ENCODE data around the gene CSF3R. TPM values are rescaled to one million over a fixed set of nuclear protein-coding genes. Genes with fewer than 3 reads are reported as not detected.
"Not testable (repeated sequence)": the region's sequence is repeated elsewhere in the genome, so short reads cannot be mapped to it uniquely, and the experiment has no call there.

The CSF3R gene
- total and polyA plus RNA-seq, 2 of the 4 experiments (the other 2 are of a cell fraction) = not detected

DNA sequence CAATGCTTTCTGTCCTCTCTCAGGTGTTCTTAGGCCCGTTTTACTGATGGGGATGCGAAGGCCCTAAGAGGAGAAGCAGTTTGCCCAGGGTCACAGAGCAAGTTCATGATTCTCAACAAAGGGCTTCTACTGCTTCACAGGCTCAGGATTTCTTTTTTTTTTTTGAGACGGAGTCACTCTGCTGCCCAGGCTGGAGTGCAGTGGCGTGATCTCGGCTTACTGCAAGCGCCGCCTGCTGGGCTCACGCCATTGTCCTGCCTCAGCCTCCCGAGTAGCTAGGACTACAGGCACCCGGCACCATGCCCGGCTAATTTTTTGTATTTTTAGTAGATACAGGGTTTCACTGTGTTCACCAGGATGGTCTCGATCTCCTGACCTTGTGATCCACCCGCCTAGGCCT is 5.1 kb downstream of the CSF3R start:
- H2BK120ac ChIP-seq (ENCODE audit: low read depth, low read length); H3K4me1 ChIP-seq (ENCODE audit: control insufficient read depth, insufficient read depth, low read length); H3K4me2 ChIP-seq (ENCODE audit: low read depth, low read length); H3K9me1 ChIP-seq (ENCODE audit: insufficient read depth, low read length); H4K8ac ChIP-seq (ENCODE audit: low read depth in 2 of 2, low read length in 2 of 2); H3K4me3 ChIP-seq (ENCODE audit: insufficient read depth, low read depth, low read length); H3K79me1 ChIP-seq (ENCODE audit: low read depth in 1 of 2, low read length in 2 of 2); in situ Hi-C loops (cut with MboI; ENCODE audit: low sequenced_read_pairs); H3K36me3 ChIP-seq (ENCODE audit: control insufficient read depth, insufficient read depth, low read length); POLR2A ChIA-PET (ENCODE audit: unreplicated experiment); H3K18ac ChIP-seq (ENCODE audit: low read depth, low read length); H4K20me1 ChIP-seq (ENCODE audit: insufficient read depth, low read length); H3K23ac ChIP-seq (ENCODE audit: low read depth, low read length); H2BK5ac ChIP-seq (ENCODE audit: low read depth, low read length, poor library complexity, severe bottlenecking); H3K56ac ChIP-seq (ENCODE audit: extremely low read depth, insufficient read depth, low read length); ATAC-seq (ENCODE audit: low read depth); intact Hi-C loops (cut with micrococcal nuclease); dilution Hi-C loops (cut with HindIII; ENCODE audit: low sequenced_read_pairs, unreplicated experiment); DNase-seq; CTCF ChIA-PET; H4K5ac ChIP-seq (ENCODE audit: low read depth, low read length); BruUV-seq (replicated peaks); H3K9ac ChIP-seq (ENCODE audit: low read depth, low read length); H3K4ac ChIP-seq (ENCODE audit: low read depth, low read length); H2BK15ac ChIP-seq (ENCODE audit: low read depth, low read length); H3K9me3 ChIP-seq (ENCODE audit: control insufficient read depth, insufficient read depth, low read length); H2AFZ ChIP-seq (replicated peaks; ENCODE audit: low read length, poor library complexity); H2BK20ac ChIP-seq (ENCODE audit: low read depth, low read length); H2AK9ac ChIP-seq (replicated peaks; ENCODE audit: low read depth, low read length, poor library complexity); H3K14ac ChIP-seq (replicated peaks; ENCODE audit: low read depth, low read length); H2AK5ac ChIP-seq (ENCODE audit: low read depth, low read length); H3K27ac ChIP-seq (ENCODE audit: insufficient read depth, low read length); H4K91ac ChIP-seq (ENCODE audit: insufficient read depth, low read depth, low read length): not testable (repeated sequence)
- 65% methylated on average over 4 of the region's 13 CpGs; no CpG with 5 or more reads in 1 of the 2 experiments for WGBS, 2 experiments (ENCODE audit: extremely low coverage in 2 of 2, insufficient read length in 1 of 2)
- peaks cover 35% of the 10 kb centered on the region for H3K27me3 ChIP-seq (ENCODE audit: control insufficient read depth, insufficient read depth, low read length)

Measured in IMR-90 (cell line).